HG03354 (cell line): ENCODE measurements around the gene EDEM2.
"Not testable (repeated sequence)": the region's sequence is repeated elsewhere in the genome, so short reads cannot be mapped to it uniquely, and the experiment has no call there.

Source experiments
- ATAC-seq: cut with Tn5 transposase; IDR thresholded peaks from one replicate; pipeline ENCODE4 v1.9.1; 2021; ENCODE audit warnings: mild to moderate bottlenecking; ENCODE audit not compliant: unreplicated experiment, poor library complexity, severe bottlenecking

The EDEM2 gene

DNA sequence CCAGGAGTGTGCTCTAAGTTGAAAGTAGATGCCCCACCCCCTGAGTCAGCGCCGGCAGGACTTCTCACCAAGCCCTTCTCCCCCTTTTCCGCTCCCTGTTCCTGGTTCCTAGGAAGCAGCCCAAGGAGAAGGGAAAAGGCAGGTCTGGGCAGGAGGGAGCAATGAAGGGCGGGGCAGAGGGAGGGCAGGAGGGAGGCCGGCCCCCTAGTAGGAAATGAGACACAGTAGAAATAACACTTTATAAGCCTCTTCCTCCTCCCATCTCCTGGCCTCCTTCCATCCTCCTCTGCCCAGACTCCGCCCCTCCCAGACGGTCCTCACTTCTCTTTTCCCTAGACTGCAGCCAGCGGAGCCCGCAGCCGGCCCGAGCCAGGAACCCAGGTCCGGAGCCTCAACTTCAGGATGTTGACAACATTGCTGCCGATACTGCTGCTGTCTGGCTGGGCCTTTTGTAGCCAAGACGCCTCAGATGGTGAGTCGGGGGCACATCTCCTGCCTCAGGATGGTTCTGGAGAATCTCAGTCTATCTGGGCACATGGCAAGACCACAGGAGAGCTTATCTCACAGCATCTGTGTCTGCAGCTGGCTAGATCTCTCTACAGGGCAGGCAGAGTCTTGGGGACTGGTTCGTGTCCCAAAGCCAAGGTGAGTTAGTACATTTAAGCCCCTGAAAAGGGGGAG is 24.8 kb upstream of the EDEM2 start, which contains the start of gene PROCR:
PROCR (plus strand) TSS at position 320 of the 681 bp plus-strand sequence; CDS start at position 403, 83 bp downstream.
- no peak for ATAC-seq

DNA sequence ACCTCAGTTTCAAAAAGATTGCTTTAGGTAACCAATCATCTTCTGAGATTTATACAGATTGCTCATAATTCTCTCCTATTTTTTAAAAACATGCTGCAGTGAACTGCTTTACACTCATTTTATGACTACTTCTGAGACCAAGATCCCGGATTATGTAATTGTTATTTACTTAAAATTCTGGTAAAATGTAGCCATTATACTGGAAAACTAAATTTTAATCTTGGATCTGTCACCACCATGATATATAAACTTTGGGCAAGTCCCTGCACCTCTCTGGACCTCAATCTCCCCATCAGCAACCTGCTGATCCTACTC is 24.3 kb upstream of the EDEM2 start:
- no peak for ATAC-seq

DNA sequence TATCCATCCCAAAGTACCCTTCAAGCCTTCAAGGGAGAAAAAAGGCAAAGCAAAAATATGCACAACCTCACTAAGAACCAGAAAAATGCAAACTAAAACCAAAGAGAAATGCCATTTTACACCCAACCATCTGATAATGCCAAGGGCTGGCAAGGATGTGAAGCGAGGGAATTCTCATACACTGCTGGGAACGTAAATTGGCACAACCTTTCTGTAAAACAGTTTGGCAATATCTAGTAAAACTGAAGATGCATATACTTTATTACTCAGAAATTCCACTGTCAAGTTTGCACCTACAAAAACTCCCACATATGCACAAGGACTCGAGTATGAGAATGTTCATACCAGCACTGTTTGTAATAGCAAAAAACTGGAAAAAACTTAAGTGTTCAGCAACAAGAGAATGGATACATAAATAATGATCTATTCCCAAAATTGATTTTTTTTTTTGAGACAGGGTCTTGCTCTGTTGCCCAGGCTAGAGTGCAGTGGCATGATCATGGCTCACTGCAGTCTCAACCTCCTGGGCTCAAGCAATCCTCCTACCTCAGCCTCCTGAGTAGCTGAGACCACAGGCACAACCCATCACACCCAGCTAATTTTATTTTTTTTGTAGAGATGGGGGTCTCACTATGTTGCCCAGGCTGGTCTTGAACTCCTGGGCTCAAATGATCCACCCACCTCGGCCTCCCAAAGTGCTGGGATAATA is 21.7 kb upstream of the EDEM2 start:
- ATAC-seq: not testable (repeated sequence)

DNA sequence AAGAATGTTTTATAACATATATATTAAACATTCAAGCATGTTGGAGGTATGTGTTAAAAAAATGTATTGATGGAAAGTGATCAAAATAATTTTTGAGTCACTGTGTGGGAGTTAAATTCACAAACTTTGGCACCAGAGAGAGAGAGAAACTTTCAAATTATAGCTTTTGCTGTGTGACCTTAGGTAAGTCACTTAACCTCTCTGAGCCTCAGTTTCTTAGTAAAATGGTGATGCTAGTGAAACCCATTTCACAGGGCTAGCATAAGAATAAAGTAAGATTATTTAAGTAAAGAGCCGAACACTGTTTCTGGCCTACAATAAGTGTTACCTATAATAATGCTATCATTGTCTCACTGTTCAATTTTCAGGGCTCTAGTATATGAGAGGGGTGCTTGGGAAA is 20.7 kb upstream of the EDEM2 start:
- no peak for ATAC-seq

DNA sequence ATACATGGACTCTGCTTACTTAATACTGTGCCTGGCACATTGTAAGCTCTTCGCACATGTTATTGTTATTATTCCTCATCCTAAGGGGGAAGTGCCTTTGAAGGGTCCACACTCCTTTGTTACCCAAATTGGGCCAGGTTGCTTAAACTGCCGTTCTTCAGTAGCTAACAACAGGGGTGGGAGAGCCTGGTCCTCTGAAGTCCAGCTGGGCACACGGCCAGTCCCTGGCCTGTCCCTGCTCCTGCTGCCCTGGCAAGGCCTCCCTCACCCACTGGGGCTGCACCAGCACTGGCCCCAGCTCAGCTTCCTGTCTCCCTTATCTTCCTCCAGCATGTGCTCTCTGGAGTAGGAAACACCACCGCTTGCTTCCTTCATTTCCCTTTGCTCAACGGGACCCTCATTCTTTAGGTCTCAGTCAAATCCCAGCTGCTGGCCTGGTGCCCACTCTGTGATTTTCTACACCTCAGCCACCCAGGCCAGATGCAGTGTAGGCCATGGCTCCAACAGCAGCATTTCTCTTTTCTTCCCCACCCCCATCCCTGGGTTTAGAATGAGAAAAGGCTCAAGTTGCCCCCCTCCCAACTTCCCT is 19.2 kb upstream of the EDEM2 start:
- no peak for ATAC-seq

DNA sequence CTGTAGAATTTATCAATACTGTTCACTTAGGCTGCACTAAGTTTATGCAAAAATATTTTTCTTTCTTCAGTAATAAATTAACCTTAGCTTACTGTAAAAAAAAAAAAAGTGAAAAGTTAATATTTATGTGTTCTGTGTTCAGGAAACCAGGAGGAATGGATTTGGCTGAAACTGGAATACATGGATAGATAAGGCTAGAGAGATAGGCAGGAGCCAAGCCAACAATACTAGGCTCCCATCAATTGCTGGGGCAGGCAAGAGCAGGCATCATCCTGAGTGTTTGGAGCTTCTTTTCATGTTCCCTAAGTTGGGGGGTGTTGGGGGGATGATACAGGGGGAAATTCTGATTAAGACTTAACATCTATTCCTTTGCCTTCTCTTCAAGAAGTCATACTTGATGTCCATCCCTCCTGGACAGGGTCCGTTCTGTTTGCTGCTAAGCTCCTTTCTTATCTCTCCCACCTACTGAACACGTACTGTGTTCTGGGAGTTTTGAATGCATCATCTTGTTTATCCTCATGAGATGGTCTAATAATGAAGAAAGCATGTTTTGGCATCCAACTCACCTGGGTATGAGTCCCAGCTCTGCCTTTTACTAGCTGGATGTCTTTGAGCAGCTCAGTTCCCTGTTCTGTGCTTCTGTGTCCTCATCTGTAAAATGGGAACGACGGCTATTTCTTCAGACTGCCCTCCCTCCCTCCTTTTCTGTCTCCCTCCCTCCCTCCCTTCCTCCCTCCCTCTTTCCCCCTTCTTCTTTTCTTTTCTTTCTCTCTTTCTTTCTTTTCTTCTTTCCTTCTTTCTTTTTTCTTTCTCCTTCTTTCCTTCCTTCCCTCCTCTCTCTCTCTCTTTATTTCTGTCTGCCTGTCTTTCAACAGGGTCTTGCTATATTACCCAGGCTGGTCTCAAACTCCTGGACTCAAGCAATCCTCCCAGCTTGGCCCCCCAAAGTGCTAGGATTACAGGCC is 18.4 kb upstream of the EDEM2 start:
- ATAC-seq: no peak

DNA sequence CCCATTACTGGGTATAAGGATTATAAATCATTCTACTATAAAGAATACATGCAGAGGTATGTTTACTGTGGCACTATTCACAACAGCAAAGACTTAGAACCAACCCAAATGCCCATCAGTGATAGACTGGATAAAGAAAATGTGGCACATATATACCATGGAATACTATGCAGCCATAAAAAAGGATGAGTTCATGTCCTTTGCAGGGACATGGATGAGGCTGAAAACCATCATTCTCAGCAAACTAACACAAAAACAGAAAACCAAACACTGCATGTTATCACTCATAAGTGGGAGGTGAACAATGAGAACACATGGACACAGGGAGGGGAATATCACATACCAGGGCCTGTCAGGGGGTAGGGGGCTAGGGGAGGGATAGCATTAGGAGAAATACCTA is 17.4 kb upstream of the EDEM2 start:
- not testable (repeated sequence) for ATAC-seq

DNA sequence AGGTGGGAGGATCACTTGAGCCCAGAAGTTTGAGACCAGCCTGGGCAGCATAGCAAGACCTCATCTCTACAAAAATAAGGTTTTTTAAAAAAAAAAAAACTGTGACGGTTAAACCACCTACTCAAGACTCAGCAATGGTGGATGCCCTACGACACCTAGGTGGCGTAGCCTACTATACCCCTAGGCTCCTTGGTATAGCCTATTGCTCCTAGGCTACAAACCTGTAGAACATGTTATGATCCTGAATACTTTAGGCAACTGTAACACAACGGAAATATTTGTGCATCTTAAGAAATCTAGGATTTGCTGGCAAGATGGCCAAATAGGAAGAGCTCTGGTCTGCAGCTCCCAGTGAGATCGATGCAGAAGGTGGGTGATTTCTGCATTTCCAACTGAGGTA is 13.2 kb upstream of the EDEM2 start:
- not testable (repeated sequence) for ATAC-seq

DNA sequence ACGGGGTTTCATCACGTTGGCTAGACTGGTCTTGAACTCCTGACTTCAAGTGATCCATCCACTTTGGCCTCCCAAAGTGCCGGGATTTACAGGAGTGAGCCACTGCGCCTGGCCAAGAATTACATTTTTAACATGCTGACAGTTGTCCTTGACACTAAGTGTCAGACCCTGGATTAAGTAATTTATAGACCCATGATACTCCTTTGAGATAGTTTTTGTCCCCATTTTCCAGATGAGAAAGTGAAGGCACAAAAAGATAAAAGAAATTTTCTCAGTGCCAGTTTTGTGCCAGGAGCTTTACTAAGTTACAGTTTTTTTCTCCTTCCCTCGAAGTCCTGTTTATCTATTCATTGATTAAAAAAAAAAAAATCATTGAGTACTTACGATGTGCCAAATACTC is 9.8 kb upstream of the EDEM2 start:
- no peak for ATAC-seq

DNA sequence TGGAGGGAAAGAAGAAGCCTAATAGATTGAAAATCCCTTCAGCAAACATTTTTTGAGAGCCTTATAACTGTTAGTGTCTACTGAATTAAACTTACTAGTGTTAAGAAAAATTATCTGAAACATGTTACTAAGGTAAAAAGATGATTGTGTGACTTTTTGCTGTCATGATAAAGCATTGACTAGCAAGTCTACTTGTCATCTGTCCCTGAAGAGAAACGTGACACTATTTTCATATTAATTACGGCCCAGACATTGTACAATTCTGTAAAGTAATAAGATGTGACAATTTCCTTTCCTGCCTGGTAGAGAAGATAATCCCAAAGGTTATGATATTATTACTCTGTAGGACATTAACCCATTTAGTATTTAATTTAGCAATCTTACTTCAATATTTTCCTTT is 8.8 kb upstream of the EDEM2 start:
- no peak for ATAC-seq

DNA sequence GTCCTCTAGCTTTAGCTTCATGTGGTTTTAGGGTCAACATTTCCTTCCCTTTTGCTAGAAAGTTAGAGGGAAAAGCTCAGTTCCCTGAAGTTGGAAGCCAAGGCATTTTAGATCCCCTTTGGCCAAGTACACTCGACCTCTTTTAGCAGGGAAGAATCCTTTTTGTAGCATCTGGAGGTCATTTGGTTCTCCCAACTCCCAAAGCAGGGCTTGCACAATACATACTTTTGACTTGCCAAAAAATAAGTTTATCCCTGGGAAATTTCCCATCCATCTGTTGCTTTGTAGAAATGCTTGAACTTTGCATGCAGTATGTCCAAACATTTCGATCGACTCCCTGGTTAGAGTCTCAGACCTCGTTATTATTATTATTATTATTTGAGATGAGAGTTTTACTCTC is 4.6 kb upstream of the EDEM2 start:
- ATAC-seq: no peak

DNA sequence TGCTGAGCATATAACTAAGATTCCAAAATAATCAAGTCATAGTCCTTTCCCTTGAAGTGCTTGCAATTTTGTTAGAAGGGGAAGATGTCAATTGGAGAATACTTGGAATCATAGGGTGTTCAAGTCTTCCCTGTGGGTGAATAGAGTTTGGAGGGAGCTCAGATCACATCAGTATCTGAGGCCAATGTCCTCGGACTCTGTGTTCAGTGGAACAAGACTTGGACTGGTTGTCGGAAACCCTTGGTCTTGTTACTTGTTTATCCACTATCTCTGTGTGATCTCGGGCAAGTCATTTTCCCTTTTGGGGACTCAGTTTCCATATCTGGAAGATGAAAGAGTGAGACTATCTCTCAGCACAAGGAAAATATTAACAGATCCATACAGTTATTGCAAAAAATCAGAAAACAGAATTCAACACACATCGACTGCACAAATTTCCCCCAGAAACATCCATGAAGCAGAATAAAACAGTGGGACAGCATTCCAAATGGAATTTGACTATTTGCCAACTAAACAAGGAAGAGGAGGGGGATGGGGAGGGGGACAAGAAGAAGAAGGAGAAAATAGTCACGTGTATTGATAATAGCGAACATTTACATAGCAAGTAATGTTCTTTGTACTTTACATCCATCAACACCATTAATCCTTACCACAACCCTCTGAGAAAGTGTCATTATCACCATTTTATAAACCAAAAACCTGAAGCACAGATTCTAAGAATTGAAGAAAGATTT is 3.9 kb upstream of the EDEM2 start:
- ATAC-seq: no peak

DNA sequence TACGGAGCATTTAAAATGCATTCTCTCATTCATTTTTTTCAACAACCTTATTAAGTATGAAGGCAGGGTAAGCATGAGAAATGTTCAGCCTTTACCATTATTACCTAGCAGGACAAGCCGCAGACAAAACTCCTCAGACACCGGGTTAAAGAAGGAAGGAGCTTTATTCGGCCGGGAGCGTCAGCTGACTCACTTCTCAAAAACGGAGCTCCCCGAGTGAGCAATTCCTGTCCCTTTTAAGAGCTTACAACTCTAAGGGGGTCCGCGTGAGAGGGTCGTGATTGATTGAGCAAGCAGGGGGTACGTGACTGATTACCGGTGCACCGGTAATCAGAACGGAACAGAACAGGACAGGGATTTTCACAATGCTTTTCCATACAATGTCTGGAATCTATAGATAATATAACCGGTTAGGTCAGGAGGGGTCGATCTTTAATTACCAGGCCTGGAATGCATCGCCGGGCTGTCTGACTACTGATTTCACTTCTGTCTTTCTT is 487 bp upstream of the EDEM2 start:
- peak; percentile 21 for ATAC-seq

DNA sequence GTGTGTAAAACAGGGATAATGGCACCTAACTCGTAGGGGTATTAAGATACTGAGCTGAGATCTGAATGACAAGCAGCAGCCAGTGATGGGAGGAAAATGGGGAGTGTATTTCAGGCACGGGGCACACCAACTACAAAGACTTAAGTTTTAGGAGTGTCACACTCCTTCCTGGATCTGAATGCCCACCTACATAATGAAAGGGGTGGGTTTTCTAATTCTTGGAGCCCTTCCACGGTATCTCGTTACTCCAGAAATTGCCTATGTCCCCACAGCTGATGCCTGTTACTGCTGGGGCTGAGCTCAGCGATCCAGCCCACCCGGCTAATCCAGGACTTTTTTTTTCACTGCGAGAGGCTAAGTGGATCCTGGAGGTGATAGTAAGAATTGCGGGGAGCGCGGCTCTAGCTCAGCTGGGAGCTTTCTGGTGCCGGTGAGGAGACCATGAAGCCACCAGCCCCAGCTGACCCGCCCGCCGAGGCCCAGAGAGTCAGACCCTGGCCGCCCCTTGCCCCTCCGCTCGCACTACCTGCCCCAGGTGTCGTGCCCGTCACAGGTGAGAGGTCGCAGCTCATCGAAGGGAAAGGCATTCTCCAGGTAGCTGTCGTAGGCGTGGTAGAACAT is 727 bp downstream of the EDEM2 start:
- ATAC-seq: peak; percentile 20

DNA sequence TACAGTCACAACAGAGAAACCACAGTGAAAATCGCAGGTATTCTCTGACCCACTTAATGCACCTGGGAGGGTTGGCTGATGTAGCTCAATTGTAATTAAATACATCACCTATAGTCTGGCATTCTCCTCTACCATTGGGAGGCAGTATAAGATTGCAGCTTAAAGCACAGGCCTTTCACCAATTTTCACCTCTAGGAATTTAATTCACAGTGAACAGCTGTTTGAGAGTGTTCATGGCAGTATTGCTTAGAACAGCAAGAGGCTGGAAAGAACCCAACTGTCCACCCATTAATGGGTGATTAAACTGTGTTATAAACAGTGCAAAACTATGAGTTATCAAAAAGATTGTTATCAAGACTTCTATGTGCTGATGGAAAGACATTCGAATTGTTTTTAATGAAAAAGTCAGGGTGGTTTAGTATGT is 2.0 kb downstream of the EDEM2 start:
- ATAC-seq: peak; percentile 34

DNA sequence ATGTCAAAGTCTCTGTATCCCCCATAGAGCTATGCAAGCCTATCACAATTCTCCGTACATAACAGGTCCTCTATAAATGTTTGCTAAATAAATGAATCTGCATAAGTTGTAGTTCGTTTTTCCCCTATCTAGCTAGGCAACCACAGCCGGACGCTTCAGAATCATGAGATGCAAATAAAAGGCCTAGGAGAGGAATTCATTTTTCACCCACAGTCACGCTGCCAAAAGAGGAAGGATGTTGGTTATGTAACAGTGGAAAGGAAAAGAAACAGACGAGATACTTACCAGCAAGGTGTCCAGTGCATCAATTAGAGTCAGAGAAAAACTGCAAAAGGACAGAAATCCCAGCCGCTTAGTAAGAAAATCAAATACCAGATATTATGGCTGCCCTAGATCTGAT is 2.4 kb downstream of the EDEM2 start:
- ATAC-seq: peak; percentile 34

DNA sequence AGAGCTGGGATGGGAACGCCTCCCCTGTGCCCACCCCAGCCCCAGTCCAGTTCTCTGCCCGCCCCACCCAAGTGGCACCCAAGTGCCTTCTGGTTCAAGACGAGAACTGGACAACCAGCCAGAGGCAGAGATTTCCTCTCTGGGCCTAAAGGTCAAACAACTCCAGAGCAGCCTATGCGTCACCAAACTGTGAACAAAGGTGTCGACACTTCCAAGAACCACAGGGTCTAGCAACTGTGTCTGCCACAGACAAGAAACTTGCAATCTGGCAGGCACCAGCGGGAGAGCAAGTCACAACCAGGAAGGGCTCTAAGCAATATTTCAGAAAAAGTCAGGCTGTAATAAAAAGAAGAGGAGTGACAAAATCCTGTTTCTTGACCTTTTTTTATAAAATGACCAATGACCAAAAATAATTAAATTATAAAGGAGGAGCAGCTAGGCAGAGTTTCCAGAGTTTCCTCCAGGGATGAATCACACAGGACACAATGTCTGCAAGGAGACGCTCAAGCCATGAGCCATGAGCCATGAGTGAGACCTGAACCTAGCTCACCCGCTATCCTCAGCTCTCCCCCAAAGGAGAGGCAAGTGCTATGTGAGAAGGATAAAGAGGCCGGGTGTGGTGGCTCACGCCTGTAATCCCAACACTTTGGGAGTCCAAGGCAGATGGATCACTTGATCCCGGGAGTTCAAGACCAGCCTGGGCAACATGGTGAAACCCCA is 11.1 kb downstream of the EDEM2 start:
- no peak for ATAC-seq

DNA sequence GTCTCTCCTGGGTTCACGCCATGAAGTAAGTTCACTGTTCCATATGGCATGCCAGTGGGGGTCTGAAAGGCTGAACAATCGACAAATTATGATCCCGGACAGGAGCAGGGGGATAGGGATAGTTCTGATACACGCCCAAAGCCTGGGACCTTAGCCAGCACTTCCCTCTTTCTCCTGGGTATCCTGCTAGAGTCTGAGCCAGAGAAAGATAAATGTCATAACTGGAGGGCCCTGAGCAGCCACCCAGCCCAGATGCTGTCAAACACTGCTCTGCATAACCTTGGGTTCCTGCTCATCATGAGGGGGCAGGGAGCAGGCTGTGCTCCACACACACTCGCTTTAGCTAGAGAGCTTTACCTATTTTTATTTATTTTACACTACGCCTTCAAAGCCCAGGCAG is 12.3 kb downstream of the EDEM2 start:
- ATAC-seq: no peak
